HCT116 (cell line): ENCODE measurements around the gene ANO2.

ENCODE experiments used
- CEBPB ChIP-seq: IDR thresholded peaks from 2 replicates; pipeline ENCODE4 v1.6.1; 2012; ENCODE audit warnings: low read depth
- EZH2 ChIP-seq: fragments of 200-600 bp; sonication (generic); IDR thresholded peaks from 2 replicates; pipeline ENCODE4 v1.6.1; 2017; ENCODE audit warnings: antibody characterized with exemption, mixed run types
- POLR2AphosphoS5 ChIP-seq: IDR thresholded peaks from 2 replicates; pipeline ENCODE4 v1.6.1; 2011; ENCODE audit warnings: mild to moderate bottlenecking, low read depth, low read length, moderate library complexity
- RAD21 ChIP-seq: IDR thresholded peaks from 2 replicates; pipeline ENCODE4 v1.6.1; 2012; ENCODE audit warnings: low read depth, mild to moderate bottlenecking
- SRF ChIP-seq: IDR thresholded peaks from 2 replicates; pipeline ENCODE4 v1.6.1; 2012; ENCODE audit warnings: low read depth
- TCF7L2 ChIP-seq: IDR thresholded peaks from 2 replicates; pipeline ENCODE4 v1.7.0; 2011; ENCODE audit warnings: borderline replicate concordance, inconsistent platforms; ENCODE audit not compliant: insufficient read depth, insufficient read length; ENCODE audit errors: extremely low read depth
- ZNF274 ChIP-seq: fragments of 200-500 bp; sonication (Bioruptor generic); IDR thresholded peaks from 2 replicates; pipeline ENCODE4 v1.6.1; 2014; ENCODE audit warnings: mild to moderate bottlenecking, low read depth, low read length, inconsistent platforms
- TF ChIP-seq, protein P1 (sequence below), 3 experiments: fragments of 200-600 bp in 1 of 3; sonication (generic) in 1 of 3; IDR thresholded peaks in 2 of 3; conservative IDR thresholded peaks in 1 of 3; 2 replicates each; pipeline ENCODE4 v1.5.1; 2012 to 2017; ENCODE audit warnings: low read depth in 2 of 3, low read length in 2 of 3, antibody characterized with exemption in 1 of 3, borderline replicate concordance in 1 of 3, control low read depth in 1 of 3, mild to moderate bottlenecking in 1 of 3, mixed read lengths in 1 of 3, mixed run types in 1 of 3, moderate library complexity in 1 of 3; ENCODE audit not compliant: insufficient read depth in 1 of 3
- TF ChIP-seq, protein P2 (sequence below): IDR thresholded peaks from 2 replicates; pipeline ENCODE4 v1.6.1; 2012; ENCODE audit warnings: low read depth

DNA sequence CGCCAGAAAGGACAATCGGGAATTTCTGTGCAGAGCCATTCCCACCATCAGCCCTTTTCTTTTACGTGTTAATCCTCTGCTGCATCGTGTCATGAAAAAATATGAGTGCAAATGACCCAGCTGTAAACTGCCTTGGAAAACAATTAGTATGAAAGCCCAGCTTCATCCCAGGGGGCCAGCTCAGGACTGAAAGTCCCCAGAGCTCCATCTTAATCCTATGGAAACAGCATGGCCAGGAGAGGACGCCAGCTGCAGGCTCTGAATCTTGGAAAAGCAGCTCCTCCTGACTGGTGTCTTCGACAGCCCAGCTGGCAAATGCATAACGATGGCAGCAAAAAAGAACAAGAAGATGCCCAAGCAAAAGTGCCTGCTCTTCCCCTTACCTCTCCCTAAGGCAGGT lies 321.6 kb downstream of the ANO2 start:
- TF ChIP-seq POLR2AphosphoS5 (no peak), RAD21 (no peak), ZNF274 (no peak), SRF (no peak), CEBPB (no peak), EZH2 (no peak), TCF7L2 (no peak)
- TF ChIP-seq, protein P1, sequence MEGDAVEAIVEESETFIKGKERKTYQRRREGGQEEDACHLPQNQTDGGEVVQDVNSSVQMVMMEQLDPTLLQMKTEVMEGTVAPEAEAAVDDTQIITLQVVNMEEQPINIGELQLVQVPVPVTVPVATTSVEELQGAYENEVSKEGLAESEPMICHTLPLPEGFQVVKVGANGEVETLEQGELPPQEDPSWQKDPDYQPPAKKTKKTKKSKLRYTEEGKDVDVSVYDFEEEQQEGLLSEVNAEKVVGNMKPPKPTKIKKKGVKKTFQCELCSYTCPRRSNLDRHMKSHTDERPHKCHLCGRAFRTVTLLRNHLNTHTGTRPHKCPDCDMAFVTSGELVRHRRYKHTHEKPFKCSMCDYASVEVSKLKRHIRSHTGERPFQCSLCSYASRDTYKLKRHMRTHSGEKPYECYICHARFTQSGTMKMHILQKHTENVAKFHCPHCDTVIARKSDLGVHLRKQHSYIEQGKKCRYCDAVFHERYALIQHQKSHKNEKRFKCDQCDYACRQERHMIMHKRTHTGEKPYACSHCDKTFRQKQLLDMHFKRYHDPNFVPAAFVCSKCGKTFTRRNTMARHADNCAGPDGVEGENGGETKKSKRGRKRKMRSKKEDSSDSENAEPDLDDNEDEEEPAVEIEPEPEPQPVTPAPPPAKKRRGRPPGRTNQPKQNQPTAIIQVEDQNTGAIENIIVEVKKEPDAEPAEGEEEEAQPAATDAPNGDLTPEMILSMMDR (IDR thresholded peaks at IDR 0.05 in 2 of 3, conservative IDR thresholded peaks at IDR 0.05 in 1 of 3; ENCODE audit: borderline replicate concordance in 1 of 3, insufficient read depth in 1 of 3, low read depth in 2 of 3, low read length in 2 of 3), result no peak
- TF ChIP-seq, protein P2, sequence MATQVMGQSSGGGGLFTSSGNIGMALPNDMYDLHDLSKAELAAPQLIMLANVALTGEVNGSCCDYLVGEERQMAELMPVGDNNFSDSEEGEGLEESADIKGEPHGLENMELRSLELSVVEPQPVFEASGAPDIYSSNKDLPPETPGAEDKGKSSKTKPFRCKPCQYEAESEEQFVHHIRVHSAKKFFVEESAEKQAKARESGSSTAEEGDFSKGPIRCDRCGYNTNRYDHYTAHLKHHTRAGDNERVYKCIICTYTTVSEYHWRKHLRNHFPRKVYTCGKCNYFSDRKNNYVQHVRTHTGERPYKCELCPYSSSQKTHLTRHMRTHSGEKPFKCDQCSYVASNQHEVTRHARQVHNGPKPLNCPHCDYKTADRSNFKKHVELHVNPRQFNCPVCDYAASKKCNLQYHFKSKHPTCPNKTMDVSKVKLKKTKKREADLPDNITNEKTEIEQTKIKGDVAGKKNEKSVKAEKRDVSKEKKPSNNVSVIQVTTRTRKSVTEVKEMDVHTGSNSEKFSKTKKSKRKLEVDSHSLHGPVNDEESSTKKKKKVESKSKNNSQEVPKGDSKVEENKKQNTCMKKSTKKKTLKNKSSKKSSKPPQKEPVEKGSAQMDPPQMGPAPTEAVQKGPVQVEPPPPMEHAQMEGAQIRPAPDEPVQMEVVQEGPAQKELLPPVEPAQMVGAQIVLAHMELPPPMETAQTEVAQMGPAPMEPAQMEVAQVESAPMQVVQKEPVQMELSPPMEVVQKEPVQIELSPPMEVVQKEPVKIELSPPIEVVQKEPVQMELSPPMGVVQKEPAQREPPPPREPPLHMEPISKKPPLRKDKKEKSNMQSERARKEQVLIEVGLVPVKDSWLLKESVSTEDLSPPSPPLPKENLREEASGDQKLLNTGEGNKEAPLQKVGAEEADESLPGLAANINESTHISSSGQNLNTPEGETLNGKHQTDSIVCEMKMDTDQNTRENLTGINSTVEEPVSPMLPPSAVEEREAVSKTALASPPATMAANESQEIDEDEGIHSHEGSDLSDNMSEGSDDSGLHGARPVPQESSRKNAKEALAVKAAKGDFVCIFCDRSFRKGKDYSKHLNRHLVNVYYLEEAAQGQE, result no peak
